Activated naive CD4-positive, alpha-beta T cell (primary cell): ENCODE results near the gene PTCHD4.
"Not testable (repeated sequence)": the region's sequence is repeated elsewhere in the genome, so short reads cannot be mapped to it uniquely, and the experiment has no call there.

Source experiments
- DNase-seq, 4 experiments: peaks; one replicate each; lab custom pipeline; 2025; lab: John Stamatoyannopoulos, UW

The PTCHD4 gene

GRCh38 chr6:48111143-48111506 lies at the start of gene PTCHD4:
PTCHD4 (minus strand) TSS chr6:48111197; CDS start chr6:48068957, 42,240 bp downstream.
- no peak for DNase-seq

- no peak for DNase-seq
These were observed 40.1 kb upstream of the PTCHD4 start for GRCh38 chr6:48151142-48151541.

- DNase-seq = no peak
These were observed 39.7 kb upstream of the PTCHD4 start for GRCh38 chr6:48150701-48151100.

GRCh38 chr6:48147051-48147450 lies 36.1 kb upstream of the PTCHD4 start:
- DNase-seq = no peak

- no peak for DNase-seq
These were observed 33.0 kb upstream of the PTCHD4 start for GRCh38 chr6:48144021-48144420.

- no peak for DNase-seq
These were observed 31.0 kb upstream of the PTCHD4 start for GRCh38 chr6:48141975-48142374.

GRCh38 chr6:48139818-48140614 lies 29.0 kb upstream of the PTCHD4 start:
- no peak for DNase-seq

GRCh38 chr6:48136856-48137255 lies 25.9 kb upstream of the PTCHD4 start:
- no peak for DNase-seq

GRCh38 chr6:48135323-48136084 lies 24.5 kb upstream of the PTCHD4 start:
- DNase-seq = no peak

GRCh38 chr6:48134246-48134645 lies 23.2 kb upstream of the PTCHD4 start:
- no peak for DNase-seq

- no peak for DNase-seq
These were observed 12.6 kb upstream of the PTCHD4 start for GRCh38 chr6:48123601-48124000.

GRCh38 chr6:48121983-48122749 lies 11.2 kb upstream of the PTCHD4 start:
- not testable (repeated sequence) for DNase-seq

GRCh38 chr6:48116699-48117645 lies 6.0 kb upstream of the PTCHD4 start:
- no peak for DNase-seq

- DNase-seq = no peak
These were observed 2.1 kb upstream of the PTCHD4 start for GRCh38 chr6:48113130-48113529.

GRCh38 chr6:48111575-48111974 lies 578 bp upstream of the PTCHD4 start:
- no peak for DNase-seq

GRCh38 chr6:48110436-48111142 lies 408 bp downstream of the PTCHD4 start:
- DNase-seq = no peak

GRCh38 chr6:48109944-48110343 lies 1.1 kb downstream of the PTCHD4 start:
- no peak for DNase-seq

- DNase-seq = not testable (repeated sequence)
These were observed 8.4 kb downstream of the PTCHD4 start for GRCh38 chr6:48102476-48103195.

GRCh38 chr6:48101290-48101689 lies 9.7 kb downstream of the PTCHD4 start:
- no peak for DNase-seq

GRCh38 chr6:48100588-48100895 lies 10.5 kb downstream of the PTCHD4 start:
- no peak for DNase-seq
